CD4-positive, alpha-beta T cell treated with Interleukin-17A for 4 hours (primary cell): ENCODE measurements around the gene PACRG.

ENCODE experiments used
- DNase-seq: peaks from one replicate; pipeline ENCODE4 v3.0.0-alpha.2; 2020; ENCODE audit warnings: mixed read lengths

The PACRG gene

DNA sequence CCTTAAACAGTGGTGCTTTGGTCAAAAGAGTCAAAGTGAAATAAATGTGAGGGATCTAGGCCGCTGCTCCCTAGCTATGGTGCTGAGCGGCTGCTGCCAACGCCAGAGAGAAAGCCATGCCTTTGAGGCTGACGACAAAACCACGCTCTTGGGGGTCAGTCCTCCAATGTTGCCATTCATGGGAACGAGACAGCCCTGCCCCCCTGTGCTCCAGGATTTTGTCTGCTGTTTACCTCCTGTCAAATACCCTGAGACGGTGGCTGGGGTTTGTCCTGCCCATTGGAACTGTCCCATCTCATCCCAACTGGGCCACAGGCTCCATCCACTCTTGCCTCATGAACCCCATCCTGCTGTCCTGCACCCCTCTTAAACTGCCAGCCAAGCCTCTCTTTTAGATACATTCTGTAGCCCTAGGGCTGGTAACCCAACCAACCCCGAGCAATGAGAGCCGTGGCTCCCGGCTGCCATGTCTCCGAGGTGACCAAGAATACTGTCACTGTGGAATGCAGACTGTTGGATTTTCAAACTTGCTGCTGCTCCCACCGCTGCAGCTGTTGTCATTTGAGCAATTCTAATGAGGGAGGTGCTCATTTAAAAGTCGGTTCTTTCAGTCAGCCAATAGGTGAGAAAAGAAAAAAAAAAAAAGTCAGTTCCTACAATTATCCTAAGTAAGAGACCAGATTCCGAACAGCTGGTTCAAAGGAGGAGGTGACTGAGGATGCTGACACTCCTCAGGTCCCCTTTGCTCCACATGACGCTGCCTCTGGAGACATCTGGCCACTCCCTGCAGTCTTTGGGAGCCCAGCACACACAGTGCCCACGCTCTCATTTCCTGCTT is 613.7 kb downstream of the PACRG start:
- no peak for DNase-seq

DNA sequence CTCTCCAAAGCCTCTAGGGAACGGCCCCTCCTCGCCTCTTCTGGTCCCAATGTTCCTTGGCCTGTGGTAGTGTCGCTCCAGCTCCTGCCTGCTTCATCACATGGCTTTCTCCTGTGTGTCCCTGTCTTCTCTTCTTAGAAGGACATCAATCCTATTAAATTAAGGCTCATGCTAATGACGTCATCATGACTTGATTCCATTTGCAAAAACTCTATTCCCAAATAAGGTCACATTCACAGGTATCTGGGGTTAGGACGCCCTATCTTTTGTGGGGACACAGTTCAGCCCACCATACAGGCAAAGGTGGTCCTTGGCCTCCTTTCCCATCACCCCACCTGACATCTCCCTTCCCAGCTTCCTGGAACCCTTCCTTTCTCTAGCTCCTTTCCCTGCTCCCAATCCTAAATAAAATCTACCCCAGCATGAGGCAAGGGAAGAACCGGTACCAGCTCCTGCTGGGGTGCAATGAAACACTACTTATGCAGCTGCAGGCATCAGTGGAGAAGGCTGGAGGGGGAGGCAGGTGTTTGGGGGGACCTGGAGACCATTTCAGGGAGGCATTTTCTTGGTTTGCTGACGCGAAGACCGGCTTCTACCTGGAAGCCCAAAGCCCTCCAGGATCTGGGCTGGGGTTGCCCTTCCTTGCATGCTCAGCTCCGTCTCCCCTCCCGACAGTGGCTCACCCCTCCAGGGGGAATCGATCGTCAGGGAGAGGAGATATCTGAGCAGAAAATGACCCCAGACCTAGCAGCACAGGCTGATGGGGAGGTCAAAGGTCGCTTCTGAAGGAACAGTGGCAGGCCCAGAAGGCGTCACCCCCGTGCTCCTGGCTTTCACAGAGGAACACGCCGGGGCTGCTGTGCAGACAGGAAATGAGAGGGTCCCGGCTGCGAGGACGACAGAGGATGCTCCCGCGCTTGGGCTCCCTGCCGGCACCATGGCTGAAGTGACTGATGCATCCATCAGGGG is 615.1 kb downstream of the PACRG start:
- DNase-seq = no peak

DNA sequence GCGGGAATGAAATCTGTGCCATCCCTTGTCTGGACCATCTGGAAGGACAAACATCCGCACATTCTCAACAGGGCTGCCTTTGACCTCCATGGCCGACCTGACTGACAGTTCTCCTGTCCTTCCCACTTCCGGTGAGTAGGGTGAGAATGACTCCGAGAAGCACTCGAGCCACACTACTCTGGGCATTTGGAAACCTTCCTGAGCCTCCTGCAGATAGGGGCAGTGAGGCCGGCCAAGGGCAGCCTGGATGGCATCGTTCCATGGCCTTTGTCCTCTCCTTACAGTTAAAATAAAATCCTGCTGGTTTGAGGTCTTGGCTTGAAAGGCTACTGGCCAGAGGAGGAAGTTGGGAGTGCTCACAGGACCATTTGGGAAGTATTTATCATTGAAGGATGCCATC is 615.8 kb downstream of the PACRG start:
- DNase-seq = no peak

DNA sequence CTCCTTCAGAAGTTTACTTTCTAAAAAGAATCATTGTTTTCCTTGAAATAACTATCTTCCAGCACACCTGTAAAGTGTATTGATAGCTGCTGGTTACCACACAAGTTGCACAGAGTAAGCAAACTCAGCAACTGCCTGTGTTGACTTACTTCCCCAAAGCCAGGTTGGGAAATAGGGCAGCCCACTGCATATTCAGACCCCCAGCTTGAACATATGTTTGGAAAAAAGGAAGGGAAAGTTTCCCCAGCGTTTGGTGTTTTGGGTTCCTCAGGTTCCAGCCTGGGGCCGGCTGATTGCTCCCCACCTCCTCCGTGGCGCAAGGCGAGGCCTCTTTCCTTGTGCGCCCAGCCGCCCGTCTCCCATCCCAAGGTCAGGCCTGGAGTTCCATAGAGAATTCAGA is 616.6 kb downstream of the PACRG start:
- no peak for DNase-seq

DNA sequence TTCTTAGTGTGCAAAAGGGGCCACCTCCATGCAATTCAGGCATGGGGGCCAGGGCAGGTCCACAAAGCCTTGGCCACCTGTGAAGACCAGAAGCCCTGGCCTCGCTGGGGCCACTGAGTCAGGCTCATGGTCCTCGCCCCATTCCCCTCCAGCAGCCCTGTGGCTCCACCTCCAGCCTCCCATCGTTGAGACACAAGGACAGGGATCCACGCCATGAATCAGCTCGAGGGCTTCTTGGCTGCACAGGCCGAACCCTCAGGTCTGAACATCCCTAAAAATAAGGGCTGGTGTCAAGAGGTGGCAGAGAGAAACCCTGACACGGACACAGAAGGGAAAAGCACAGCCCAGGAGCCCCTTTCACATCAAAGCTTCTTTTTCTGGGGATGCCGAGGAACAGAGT is 618.2 kb downstream of the PACRG start:
- no peak for DNase-seq

DNA sequence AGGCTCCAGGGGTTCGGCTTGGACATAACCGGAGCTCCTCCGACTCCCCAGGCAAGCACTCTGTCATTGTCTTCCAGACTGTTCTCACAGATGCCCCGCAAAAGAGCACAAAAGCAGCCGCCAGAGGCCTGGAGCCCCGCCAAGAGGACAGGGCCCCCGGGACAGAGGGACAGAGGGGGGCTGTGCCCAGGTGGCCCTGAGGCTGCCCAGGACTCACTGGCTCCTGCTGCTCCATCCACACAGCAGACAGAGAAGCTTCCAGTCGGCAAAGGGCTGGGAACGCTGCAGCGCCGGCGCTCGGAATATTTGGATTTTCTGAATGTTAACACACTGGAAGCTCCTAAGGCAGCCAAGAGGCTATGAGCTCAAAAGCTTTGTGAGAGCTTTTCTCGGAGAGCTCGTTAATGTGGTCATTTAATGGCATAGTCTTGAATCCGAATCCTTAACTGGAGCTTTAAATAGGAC is 618.8 kb downstream of the PACRG start:
- no peak for DNase-seq

DNA sequence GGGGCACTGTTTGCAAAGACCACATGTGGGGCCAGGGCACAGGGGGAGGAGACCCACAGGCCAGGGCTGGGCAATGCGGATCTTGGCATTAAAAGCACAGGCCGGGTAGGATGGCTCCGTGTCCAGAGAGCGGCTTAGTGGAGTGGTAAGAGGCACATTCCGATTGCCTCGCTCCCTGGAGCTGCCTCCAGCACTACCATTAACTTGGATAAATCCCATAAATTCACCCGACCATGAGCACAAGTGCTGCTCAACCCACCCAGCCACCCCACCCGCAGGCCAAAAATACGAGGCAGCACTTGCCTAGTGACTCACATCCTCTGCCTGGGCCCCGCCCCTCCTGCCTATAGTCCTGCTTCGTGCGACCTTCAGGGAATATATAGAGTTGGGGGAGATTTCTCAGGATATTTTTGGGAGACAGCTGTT is 619.3 kb downstream of the PACRG start:
- DNase-seq = no peak

DNA sequence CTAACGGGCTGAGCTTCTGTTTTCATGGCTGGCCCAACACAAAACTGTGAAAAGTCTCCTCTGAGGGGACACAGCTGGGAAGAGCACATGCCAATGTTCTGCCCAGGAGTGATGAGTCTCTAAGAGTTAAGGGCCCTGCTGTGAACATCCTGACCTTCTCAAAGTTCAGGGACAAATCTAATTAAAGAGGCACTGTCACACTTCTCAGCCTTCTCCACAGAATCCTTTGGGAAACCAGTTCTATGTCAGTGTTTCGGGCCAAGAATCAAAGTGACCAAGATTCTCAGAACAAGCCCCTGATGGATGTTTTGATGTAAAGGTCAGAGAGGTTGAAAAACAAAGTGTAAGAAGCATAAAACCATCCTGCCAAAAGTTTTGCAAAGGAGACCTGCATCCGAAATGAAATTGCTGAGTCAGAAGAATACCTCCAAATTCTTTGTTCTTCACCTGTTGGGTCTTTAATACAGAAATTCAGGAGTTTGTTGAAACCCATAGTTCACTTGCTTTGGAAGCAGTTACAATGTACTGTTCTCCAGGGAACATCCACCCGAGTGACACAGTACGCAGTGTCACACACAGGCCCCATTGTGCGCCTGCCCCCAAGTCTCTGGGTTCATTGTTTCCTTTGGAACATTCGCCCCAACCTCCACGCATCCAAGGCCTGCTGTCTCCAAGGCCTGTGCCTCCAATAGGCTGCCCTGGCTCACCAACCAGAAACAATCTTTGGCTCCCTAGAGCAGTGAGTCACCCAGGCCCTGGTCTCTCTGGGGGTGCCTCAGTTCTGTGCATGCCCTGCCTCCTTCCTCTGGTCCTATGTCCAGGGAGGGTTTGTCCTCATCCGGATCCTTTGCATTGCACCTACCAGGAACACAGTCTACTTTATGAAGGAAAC is 621.3 kb downstream of the PACRG start:
- no peak for DNase-seq

DNA sequence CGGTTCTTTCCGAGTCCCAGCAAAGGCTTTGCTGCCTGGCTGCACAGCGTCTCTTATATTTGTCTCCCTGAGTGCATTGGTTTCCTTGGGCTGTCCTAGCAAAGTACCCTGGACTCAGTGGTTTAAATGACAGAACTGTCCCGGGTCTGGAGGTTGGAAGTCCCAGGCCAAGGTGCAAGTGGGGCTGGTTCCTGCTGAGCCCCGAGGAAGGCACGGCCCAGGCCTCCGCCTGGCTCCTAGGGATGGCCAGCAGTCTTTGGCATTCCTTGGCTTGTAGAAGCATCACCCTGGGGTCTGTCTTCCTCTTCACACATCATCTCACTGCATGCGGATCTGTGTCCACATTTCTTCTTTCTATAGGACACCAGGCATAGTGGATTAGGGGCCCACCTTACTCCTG is 621.9 kb downstream of the PACRG start:
- no peak for DNase-seq

DNA sequence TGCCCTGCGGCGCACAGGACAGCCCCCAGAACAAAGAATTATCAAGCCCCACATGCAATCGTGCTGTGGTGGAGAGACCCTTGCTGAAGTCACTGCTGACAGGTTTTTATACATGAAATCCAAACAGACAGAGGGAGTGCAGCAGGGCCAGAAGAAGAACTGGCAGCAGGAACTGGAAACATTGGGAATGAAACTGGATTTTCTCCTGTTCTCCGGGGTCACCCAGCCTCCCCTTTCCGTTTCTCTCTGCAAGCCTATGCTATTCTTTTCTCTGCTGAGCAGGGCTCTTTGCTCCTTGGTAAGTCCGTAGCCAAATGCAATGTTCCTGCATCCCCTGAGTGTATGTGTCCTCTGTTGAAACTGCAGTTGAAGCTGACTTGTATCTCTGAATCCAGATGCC is 623.2 kb downstream of the PACRG start:
- no peak for DNase-seq

DNA sequence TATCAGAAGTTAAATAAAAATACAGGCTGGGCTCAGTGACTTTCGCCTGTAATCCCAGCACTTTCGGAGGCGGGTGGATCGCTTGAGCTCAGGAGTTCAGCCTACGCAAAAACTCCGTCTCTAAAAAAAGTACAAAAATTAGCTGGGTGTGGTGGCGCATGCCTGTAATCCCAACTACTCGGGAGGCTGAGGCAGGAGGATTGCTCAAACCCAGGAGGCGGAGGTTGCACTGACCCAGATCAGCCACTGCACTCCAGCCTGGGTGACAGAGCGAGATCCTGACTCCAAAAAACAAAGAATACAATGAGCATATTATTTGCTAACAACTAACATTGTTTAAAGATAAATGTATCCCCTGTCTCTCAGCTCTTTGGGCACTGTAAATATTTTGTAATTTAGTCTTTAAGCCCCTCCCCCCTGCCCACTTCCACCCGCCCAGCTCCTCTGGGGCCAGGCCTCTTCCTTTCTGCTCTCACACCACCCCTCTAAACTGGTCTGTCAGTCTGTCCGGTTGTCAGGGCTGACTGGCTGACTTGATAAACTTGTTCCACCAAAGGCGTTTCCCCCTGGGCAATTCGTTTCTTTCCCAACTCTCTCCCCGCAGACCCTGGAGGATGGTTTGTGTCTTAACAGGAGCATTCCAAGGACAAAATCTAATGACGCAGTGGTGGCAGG is 624.4 kb downstream of the PACRG start:
- no peak for DNase-seq

DNA sequence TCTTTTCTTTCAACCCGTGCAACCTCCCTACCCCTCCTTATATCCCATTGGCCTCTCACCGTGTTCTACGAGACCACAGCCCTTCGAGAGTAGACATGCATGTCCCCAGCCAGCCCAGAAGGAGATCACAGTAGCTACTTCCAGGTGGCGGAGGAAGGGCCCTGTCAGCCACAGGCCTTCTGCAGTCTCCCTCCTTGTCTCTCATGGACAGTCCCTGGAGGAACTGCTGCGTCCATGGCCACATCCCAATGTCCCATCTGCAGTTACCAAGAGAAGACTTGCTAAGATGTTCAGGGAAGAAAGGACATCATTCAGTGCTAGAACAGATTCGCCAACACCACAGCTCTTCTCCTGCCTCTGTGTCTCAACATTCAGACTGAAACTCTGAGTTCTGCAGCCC is 625.2 kb downstream of the PACRG start:
- DNase-seq = no peak

DNA sequence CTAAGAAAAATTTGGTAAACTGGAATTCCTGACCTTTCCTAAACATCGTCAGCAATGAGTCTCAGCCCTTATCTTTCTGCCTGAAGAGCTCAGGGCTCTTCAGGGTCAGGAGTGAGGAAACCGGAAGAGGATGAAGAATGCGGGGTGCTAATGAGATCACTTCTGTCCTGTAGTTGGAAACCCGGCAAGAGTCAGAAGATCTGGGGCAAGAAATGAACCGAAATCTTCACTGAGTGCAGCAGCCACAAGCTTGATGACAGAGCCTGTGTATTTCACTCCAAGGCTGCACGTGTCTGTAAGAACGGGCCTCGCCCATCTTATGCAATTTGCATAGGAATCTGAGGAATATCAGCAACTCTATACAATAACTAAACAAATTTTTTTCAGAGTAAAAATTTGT is 626.3 kb downstream of the PACRG start:
- DNase-seq = no peak

DNA sequence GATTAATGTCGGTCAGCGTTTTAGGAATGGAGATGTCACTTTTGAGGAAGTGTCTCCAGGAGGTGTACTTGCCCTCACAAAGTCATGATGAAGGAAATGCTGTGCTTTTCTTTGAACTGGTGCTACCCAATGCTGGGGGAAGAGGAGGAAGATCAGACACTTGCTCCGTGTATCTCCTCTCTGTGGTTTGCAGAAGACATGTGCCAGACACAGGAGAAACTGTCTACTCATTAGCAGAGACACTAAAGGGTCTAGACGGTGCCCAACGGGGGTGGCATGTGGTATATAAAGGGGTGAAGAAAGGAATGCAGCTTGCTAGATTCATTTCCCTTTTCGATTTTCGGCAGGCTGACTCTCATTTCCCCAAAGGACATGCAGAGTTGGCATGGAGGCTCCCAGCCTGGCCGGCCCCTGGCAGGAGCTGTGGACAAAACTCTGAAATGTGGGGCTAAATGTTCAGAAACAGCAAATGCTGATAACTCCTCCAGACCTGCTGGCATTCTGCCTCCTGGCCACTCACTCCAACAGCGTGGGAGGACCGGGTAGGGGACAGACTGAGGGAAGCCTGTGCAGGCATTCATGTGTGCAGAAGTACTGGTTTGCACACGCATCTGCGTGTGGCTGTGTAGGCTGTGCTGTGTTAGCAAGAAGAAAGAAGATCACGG is 627.1 kb downstream of the PACRG start:
- DNase-seq = no peak

DNA sequence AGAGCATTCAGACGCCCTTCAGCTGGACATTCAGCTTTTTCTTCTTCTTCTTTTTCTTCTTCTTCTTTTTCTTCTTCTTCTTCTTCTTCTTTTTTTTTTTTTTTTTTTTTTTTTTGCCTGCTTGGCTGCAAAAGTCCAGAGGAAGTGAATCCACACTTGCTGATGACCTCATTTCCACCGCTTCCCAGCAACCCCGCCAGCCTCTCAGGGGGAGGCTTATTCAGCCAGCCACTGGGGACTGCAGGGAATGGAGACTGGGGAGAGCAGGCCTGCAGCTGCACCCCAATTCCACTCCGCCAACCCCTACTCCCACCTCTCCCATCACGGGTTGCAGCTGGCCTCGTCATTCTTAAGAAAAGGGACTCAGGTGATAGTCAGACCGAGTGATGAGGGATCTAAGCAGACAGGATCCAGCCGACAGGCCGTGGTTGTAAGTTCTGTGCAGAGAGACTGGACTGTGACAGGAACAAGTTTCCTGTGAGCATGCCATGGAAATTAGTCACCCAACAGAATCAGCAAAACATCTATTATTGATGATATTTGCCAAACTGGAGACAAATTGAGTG is 627.7 kb downstream of the PACRG start:
- no peak for DNase-seq

DNA sequence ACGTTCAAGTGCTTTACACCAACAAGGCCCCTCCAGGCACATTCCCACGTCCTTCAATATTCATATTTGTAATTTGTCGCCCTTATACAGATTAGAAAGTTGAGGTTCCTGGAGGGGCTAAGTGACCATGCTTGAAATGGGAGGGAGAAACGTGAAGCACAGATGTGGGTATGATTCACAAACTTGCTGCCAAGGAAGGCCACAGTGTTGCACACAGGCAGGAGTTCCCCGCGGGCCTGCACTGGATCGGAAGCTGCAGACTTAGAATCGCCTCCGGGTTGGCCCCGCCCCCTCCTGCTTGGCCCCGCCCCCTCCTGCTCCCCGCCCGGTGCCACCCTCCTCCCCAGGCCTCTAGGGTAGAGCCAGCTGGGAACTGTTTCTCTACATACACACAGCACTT is 628.5 kb downstream of the PACRG start:
- DNase-seq = no peak

DNA sequence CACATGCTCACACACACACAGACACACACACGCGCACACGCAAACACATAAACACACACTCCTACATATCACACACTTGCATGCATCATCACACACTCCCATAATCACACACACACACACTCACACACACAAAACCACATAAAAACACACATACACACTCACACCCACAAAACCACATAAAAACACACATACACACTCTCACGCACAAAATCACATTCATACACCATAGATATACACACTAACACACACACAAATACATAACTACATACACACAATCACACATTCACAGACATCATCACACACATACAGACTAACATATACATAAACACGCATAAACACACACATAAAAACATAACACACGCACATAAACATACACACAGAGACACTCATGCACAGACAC is 629.0 kb downstream of the PACRG start:
- no peak for DNase-seq

DNA sequence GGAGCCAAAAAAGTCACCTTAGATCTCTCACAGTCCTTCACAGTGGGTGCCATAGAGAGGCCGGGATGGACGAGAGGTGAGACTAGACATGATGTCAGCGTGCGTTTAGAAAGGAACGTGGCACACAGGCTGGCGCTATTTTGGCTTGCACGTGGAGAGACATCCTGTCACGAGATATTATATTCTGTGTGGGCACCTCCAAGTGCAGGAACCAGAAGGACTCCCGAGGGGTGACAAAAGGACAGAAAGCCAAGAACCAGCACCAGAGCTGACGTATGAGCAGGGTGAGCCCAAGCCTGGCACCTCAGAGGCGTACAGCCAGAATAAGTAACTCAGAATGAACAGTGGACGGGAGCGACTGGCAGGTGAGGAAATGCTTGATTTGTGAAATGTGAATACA is 636.9 kb downstream of the PACRG start:
- no peak for DNase-seq
